MCF 10A (cell line): ENCODE data around the gene FGD4. TPM values are rescaled to one million over a fixed set of nuclear protein-coding genes. Genes with fewer than 3 reads are reported as not detected.

Experiments used
- BruUV-seq: library from RNA; stranded (reverse); fragments of 400-500 nt; replicated peaks from 2 replicates; lab custom pipeline; 2021; lab: Mats Ljungman, UMichigan
- CTCF ChIA-PET: fragments of 300-600 bp; sonication (Branson Sonifier 250); formaldehyde crosslinking; extraction: SDS; loops from one replicate; lab custom pipeline; 2021; ENCODE audit warnings: antibody characterized with exemption, inconsistent platforms; lab: Yijun Ruan, JAX
- POLR2A ChIA-PET: fragments of 300-600, 350-650 bp; sonication (Branson Sonifier 250); formaldehyde crosslinking; extraction: SDS; loops from one replicate; lab custom pipeline; 2020; ENCODE audit warnings: antibody characterized with exemption, inconsistent platforms; lab: Yijun Ruan, JAX
- DNase-seq: peaks from one replicate; pipeline ENCODE4 v3.0.0-alpha.2; 2018; ENCODE audit not compliant: unreplicated experiment
- H3K27ac Mint-ChIP-seq: one replicate; pipeline ENCODE4 v1.8.0; 2022; ENCODE audit warnings: mild to moderate bottlenecking, low read depth, mixed read lengths; ENCODE audit not compliant: unreplicated experiment
- H3K27me3 Mint-ChIP-seq: one replicate; pipeline ENCODE4 v1.8.0; 2022; ENCODE audit warnings: mixed read lengths; ENCODE audit not compliant: insufficient read depth, unreplicated experiment
- H3K36me3 Mint-ChIP-seq: one replicate; pipeline ENCODE4 v1.8.0; 2022; ENCODE audit warnings: mild to moderate bottlenecking, moderate library complexity, mixed read lengths; ENCODE audit not compliant: insufficient read depth, unreplicated experiment
- H3K4me1 Mint-ChIP-seq: one replicate; pipeline ENCODE4 v1.8.0; 2022; ENCODE audit warnings: mixed read lengths; ENCODE audit not compliant: insufficient read depth, unreplicated experiment
- H3K4me3 Mint-ChIP-seq: one replicate; pipeline ENCODE4 v1.8.0; 2022; ENCODE audit warnings: mild to moderate bottlenecking, moderate library complexity, mixed read lengths; ENCODE audit not compliant: unreplicated experiment
- H3K9me3 Mint-ChIP-seq: one replicate; pipeline ENCODE4 v1.8.0; 2022; ENCODE audit warnings: mixed read lengths; ENCODE audit not compliant: unreplicated experiment
- CTCF ChIP-seq: fragments of 200-600 bp; IDR thresholded peaks from one replicate; pipeline ENCODE4 v1.8.0; 2022; ENCODE audit warnings: antibody characterized with exemption, mild to moderate bottlenecking; ENCODE audit not compliant: unreplicated experiment
- intact Hi-C: fragments of 100-400 bp; cut with micrococcal nuclease; formaldehyde crosslinking; loops from 2 replicates; pipeline ENCODE4 v1.14.1; 2022
- total RNA-seq: library from RNA; stranded (reverse); gene quantifications from 2 replicates; pipeline ENCODE4 v1.2.3, GENCODE V29; 2022

FGD4 gene
- total RNA-seq, 1 experiment from 2014 or later: 34.7 TPM

- intact Hi-C loops: no loop called here
- DNase-seq: no peak
- H3K4me1 Mint-ChIP-seq: peaks cover 2% of the 10 kb centered on the region
- peaks cover 45% of the 10 kb centered on the region for H3K36me3 Mint-ChIP-seq
- ChIA-PET CTCF (interaction anchor here (0.5 to 2.2 kb wide), 4 partner anchors 8 to 22 kb away, joined by 3 to 6 read pairs (median 4); no protein-coding TSS in a partner anchor), POLR2A (interaction anchor here (2.9 kb wide), 1 partner anchor 10 kb away, joined by 13 read pairs; no protein-coding TSS in a partner anchor)
- no peak overlapping the region for H3K27ac Mint-ChIP-seq
- no peaks in the 10 kb centered on the region for H3K27me3 Mint-ChIP-seq
- no peaks in the 10 kb centered on the region for H3K9me3 Mint-ChIP-seq
- no TSS peak for BruUV-seq
- no peak for TF ChIP-seq CTCF
- no peak overlapping the region for H3K4me3 Mint-ChIP-seq
Observed at GRCh38 chr12:32466187-32466586, 66.8 kb downstream of the FGD4 start.

GRCh38 chr12:32466986-32467711 lies 67.8 kb downstream of the FGD4 start:
- no TSS peak for BruUV-seq
- Mint-ChIP-seq H3K36me3 (peaks cover 49% of the 10 kb centered on the region), H3K27ac (no peak overlapping the region), H3K9me3 (no peaks in the 10 kb centered on the region), H3K4me1 (peaks cover 6% of the 10 kb centered on the region), H3K27me3 (no peaks in the 10 kb centered on the region), H3K4me3 (no peak overlapping the region)
- intact Hi-C loops: no loop called here
- POLR2A ChIA-PET: interaction anchor here (1.0 to 2.9 kb wide), 2 partner anchors 10 to 68 kb away, joined by 6 to 13 read pairs; no protein-coding TSS in a partner anchor
- DNase-seq: no peak
- TF ChIP-seq CTCF: no peak
- CTCF ChIA-PET: interaction anchor here (0.5 to 1.5 kb wide), 3 partner anchors 12 to 21 kb away, joined by 3 read pairs; no protein-coding TSS in a partner anchor

GRCh38 chr12:32467959-32468863 lies 68.9 kb downstream of the FGD4 start:
- intact Hi-C loops: no loop called here
- Mint-ChIP-seq H3K27ac (no peak overlapping the region), H3K4me1 (peaks cover 6% of the 10 kb centered on the region), H3K9me3 (no peaks in the 10 kb centered on the region), H3K27me3 (no peaks in the 10 kb centered on the region), H3K4me3 (no peak overlapping the region), H3K36me3 (peaks cover 46% of the 10 kb centered on the region)
- POLR2A ChIA-PET: interaction anchor here (0.6 to 2.9 kb wide), 2 partner anchors 9 to 12 kb away, joined by 3 to 13 read pairs; no protein-coding TSS in a partner anchor
- TF ChIP-seq CTCF: no peak
- CTCF ChIA-PET: interaction anchor here (0.7 to 1.5 kb wide), 3 partner anchors 12 to 17 kb away, joined by 3 to 4 read pairs (median 3); no protein-coding TSS in a partner anchor
- no TSS peak for BruUV-seq
- no peak for DNase-seq
